ENCODE measurements around the gene C2orf69.

Gene C2orf69

GRCh38 chr2:199916980-199917379 is 5.9 kb downstream of the C2orf69 start:
- no peak for DNase-seq

GRCh38 chr2:199922856-199923255 is 11.8 kb downstream of the C2orf69 start:
- DNase-seq = no peak

- no peak for DNase-seq
Observed at GRCh38 chr2:199923924-199924323, 12.8 kb downstream of the C2orf69 start.

GRCh38 chr2:199926806-199927205 is 15.7 kb downstream of the C2orf69 start:
- DNase-seq = no peak

- no peak for DNase-seq
Observed at GRCh38 chr2:199928226-199928625, 17.1 kb downstream of the C2orf69 start.

GRCh38 chr2:199928626-199929025 is 17.5 kb downstream of the C2orf69 start:
- DNase-seq = no peak

GRCh38 chr2:199929262-199929661 is 18.2 kb downstream of the C2orf69 start:
- no peak for DNase-seq

GRCh38 chr2:199932312-199932855 is 21.3 kb downstream of the C2orf69 start:
- DNase-seq = peak; percentile 39

- DNase-seq = no peak
Observed at GRCh38 chr2:199933466-199933865, 22.4 kb downstream of the C2orf69 start.

- DNase-seq = no peak
Observed at GRCh38 chr2:199936554-199936953, 25.5 kb downstream of the C2orf69 start.

- peak; percentile 30 for DNase-seq
Observed at GRCh38 chr2:199940373-199940772, 29.3 kb downstream of the C2orf69 start.

GRCh38 chr2:199943373-199943772 is 32.3 kb downstream of the C2orf69 start:
- no peak for DNase-seq

GRCh38 chr2:199946196-199946595 is 35.1 kb downstream of the C2orf69 start:
- no peak for DNase-seq

GRCh38 chr2:199946836-199947235 is 35.7 kb downstream of the C2orf69 start:
- DNase-seq = no peak

GRCh38 chr2:199950396-199950795 is 39.3 kb downstream of the C2orf69 start:
- DNase-seq = no peak

GRCh38 chr2:199951023-199951422 is 39.9 kb downstream of the C2orf69 start:
- no peak for DNase-seq

GRCh38 chr2:199955007-199955338 is 43.9 kb downstream of the C2orf69 start:
- DNase-seq = no peak

GRCh38 chr2:199955339-199956061 is 44.4 kb downstream of the C2orf69 start, which contains the start of the genes MAIP1 and TYW5:
TSS of gene MAIP1 (plus strand) at chr2:199955582. CDS start at chr2:199955799, 217 bp downstream.
TSS of gene TYW5 (minus strand) at chr2:199955491. CDS start at chr2:199955470, 21 bp downstream.
- peak; percentile 86 for DNase-seq

GRCh38 chr2:199956062-199956380 is 44.9 kb downstream of the C2orf69 start:
- no peak for DNase-seq

- no peak for DNase-seq
Observed at GRCh38 chr2:199958014-199958413, 46.9 kb downstream of the C2orf69 start.

- DNase-seq = no peak
Observed at GRCh38 chr2:199962203-199962602, 51.1 kb downstream of the C2orf69 start.

- no peak for DNase-seq
Observed at GRCh38 chr2:199966405-199966804, 55.3 kb downstream of the C2orf69 start.

- no peak for DNase-seq
Observed at GRCh38 chr2:199966976-199967375, 55.9 kb downstream of the C2orf69 start.

- DNase-seq = no peak
Observed at GRCh38 chr2:199968126-199968525, 57.0 kb downstream of the C2orf69 start.
